Upper lobe of right lung (tissue), 1 donor: Measurements from ENCODE around the gene EXOSC5. TPM values are rescaled to one million over a fixed set of nuclear protein-coding genes. Genes with fewer than 3 reads are reported as not detected.
"Not testable (repeated sequence)": the region's sequence is repeated elsewhere in the genome, so short reads cannot be mapped to it uniquely, and the experiment has no call there.

Experiments
- ATAC-seq: fragments of 200-7000 bp; cut with Tn5 transposase; one replicate; pipeline ENCODE4 v1.9.1; 2020; ENCODE audit warnings: mild to moderate bottlenecking, moderate library complexity
- DNase-seq: peaks from one replicate; pipeline ENCODE4 v3.0.0-alpha.2; 2020
- H3K27ac ChIP-seq: fragments of 200-600 bp; one replicate; pipeline ENCODE4 v1.8.0; 2022
- H3K27me3 ChIP-seq: fragments of 200-600 bp; one replicate; pipeline ENCODE4 v1.8.0; 2022; ENCODE audit warnings: mild to moderate bottlenecking
- H3K36me3 ChIP-seq: fragments of 200-600 bp; one replicate; pipeline ENCODE4 v1.8.0; 2022
- H3K4me1 ChIP-seq: fragments of 200-600 bp; one replicate; pipeline ENCODE4 v1.8.0; 2022
- H3K4me3 ChIP-seq: fragments of 200-600 bp; one replicate; pipeline ENCODE4 v1.8.0; 2022; ENCODE audit warnings: mild to moderate bottlenecking
- H3K9me3 ChIP-seq: fragments of 200-600 bp; one replicate; pipeline ENCODE4 v1.8.0; 2022
- intact Hi-C: fragments of 100-400 bp; cut with DNase I; formaldehyde crosslinking; loops from one replicate; pipeline ENCODE4 v1.11.0; 2022
- total RNA-seq: library from RNA; stranded (reverse); fragmentation: NEBNext Ultra II Directional; extraction: Animal tissue kit (Norgen Biotek cat#: 25700); gene quantifications from one replicate; pipeline ENCODE4 v1.2.1, GENCODE V29; 2021
- TF ChIP-seq, protein P1 (sequence below): fragments of 200-600 bp; IDR thresholded peaks from one replicate; pipeline ENCODE4 v1.8.0; 2022; ENCODE audit warnings: antibody characterized with exemption
- donor health status: DM: no; HTN: yes; CAD: no; lungs with severe emphysema.

The EXOSC5 gene
- total RNA-seq, 1 donor from 2014 or later, result 12.4 TPM

DNA sequence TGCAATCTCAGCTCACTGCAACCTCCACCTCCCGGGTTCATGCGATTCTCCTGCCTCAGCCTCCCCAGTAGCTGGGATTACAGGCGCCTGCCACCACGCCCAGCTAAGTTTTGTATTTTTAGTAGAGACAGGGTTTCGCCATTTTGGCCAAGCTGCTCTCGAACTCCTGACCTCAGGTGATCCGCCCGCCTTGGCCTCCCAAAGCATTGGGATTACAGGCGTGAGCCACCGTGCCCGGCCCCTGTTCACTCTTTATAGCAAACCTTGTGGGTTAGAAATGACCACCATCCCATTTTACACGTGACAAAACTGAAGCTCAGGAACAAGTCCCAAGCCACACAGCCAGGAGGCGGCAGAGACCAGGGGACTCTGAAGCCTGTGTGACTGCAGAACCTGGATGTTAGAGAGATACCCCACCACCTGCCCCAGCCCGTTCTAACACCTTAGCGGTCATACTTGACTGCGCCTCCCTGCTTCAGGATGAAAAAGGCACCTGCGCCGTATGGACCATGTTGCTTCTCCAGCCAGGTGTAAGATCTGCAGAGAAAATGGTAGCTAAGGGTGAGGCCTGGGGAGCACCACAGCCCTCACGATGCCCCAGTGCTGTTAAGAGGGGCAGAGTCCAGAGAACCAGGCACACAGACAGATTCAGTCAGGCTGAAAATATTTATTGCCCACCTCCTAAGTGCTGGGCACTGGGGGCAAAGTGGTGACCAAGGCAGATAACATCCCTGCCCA lies 38.9 kb upstream of the EXOSC5 start:
- ATAC-seq (no peak), DNase-seq (peak; percentile 39)
- Histone ChIP-seq H3K9me3 (no peaks in the 10 kb centered on the region), H3K27me3 (no peaks in the 10 kb centered on the region), H3K4me3 (no peak overlapping the region), H3K36me3 (peaks cover 35% of the 10 kb centered on the region), H3K4me1 (peaks cover 5% of the 10 kb centered on the region), H3K27ac (no peak overlapping the region)
- intact Hi-C loops, result no loop called here
- TF ChIP-seq, protein P1, sequence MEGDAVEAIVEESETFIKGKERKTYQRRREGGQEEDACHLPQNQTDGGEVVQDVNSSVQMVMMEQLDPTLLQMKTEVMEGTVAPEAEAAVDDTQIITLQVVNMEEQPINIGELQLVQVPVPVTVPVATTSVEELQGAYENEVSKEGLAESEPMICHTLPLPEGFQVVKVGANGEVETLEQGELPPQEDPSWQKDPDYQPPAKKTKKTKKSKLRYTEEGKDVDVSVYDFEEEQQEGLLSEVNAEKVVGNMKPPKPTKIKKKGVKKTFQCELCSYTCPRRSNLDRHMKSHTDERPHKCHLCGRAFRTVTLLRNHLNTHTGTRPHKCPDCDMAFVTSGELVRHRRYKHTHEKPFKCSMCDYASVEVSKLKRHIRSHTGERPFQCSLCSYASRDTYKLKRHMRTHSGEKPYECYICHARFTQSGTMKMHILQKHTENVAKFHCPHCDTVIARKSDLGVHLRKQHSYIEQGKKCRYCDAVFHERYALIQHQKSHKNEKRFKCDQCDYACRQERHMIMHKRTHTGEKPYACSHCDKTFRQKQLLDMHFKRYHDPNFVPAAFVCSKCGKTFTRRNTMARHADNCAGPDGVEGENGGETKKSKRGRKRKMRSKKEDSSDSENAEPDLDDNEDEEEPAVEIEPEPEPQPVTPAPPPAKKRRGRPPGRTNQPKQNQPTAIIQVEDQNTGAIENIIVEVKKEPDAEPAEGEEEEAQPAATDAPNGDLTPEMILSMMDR, result no peak

DNA sequence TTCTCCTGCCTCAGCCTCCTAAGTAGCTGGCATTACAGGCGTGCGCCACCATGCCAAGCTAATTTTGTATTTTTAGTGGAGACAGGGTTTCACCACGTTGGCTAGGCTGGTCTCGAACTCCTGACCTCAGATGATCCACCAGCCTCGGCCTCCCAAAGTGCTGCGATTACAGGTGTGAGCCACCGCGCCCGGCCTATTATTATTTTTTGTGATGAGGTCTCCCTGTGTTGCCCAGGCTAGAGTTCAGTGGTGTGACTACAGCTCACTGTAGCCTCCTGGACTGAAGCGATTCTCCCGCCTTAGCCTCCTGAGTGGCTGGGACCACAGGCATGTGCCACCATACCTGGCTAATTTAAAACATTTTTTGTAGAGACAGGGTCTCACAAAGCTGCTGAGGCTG lies 38.2 kb upstream of the EXOSC5 start:
- peak; percentile 41 for DNase-seq
- H3K36me3 ChIP-seq, result peaks cover 38% of the 10 kb centered on the region
- ATAC-seq, H3K4me1 ChIP-seq, H3K4me3 ChIP-seq, intact Hi-C loops, H3K27me3 ChIP-seq, H3K27ac ChIP-seq, H3K9me3 ChIP-seq: not testable (repeated sequence)

DNA sequence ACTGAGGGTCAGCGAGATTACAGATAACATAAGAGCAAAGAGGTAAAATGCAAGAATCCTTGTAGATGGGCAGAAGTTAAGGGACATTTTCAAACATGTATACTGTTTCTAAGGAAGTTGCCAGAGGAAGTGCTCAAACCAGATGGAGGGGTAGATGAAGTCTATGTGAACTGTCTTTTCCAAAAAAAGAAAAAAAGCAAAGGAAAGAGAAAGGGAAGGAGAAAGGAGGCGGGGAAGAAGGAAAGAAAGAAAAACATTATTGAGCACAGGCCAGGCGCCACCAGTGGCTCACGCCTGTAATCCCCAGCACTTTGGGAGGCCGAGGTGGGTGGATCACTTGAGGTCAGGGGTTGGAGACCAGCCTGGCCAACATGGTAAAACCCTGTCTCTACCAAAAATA lies 37.3 kb upstream of the EXOSC5 start:
- Histone ChIP-seq H3K27ac (no peak overlapping the region), H3K36me3 (peaks cover 38% of the 10 kb centered on the region), H3K27me3 (no peaks in the 10 kb centered on the region), H3K9me3 (no peaks in the 10 kb centered on the region), H3K4me3 (no peak overlapping the region), H3K4me1 (peaks cover 5% of the 10 kb centered on the region)
- ATAC-seq, result no peak
- no peak for DNase-seq
- intact Hi-C loops, result no loop called here
- TF ChIP-seq, protein P1, result no peak

GRCh38 chr19:41433171-41433570 lies 36.0 kb upstream of the EXOSC5 start:
- intact Hi-C loops, result no loop called here
- no peak overlapping the region for H3K27ac ChIP-seq
- H3K9me3 ChIP-seq, result no peaks in the 10 kb centered on the region
- TF ChIP-seq, protein P1, result no peak
- ATAC-seq (no peak), DNase-seq (no peak)
- no peak overlapping the region for H3K4me3 ChIP-seq
- peaks cover 6% of the 10 kb centered on the region for H3K4me1 ChIP-seq
- H3K36me3 ChIP-seq, result peaks cover 38% of the 10 kb centered on the region
- no peaks in the 10 kb centered on the region for H3K27me3 ChIP-seq

DNA sequence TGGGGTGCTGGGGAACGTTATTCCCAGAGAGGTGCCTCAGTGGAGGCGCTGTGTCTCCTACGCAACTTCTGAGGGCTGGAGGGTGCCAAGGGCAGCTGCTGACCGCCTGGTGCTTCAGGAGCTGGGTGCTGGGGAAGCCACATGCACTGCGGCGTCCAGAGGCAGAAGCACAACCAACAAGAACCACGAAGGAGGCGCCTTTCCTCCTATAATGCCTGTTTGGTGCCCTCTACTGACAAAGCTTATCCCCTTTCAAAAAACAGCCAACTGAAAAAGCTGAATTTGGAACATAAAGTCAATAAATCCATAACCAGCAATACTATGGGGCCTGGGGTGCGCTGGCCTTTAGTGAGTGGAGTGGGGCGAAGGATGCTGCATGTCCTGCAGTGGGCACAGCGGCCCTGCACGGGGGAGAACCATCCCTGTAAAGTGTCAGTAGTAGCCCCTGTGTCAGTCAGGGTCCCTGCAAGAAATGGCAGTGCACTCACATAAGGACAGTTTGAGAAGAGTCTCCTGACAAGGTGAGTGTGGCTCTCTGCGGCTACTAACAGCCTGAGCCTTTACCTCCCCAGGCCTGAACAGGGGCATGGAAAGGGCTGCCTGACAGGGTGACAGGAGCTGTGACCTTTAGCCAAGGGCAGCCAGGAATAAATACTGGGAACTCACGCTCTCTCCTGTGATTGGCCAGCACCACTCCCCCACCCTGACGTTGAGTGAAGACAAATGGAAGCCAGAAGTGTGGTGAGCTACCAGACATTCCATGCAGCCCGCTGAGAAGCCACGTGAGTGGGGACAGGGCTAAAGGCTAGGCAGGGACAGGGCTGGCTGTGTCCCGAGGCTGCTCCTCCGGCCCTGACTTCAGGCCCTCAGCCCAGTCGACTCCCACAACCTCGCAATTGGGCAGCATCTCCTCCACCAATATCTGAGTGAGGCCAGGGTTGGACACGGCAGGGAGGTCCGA lies 34.5 kb upstream of the EXOSC5 start:
- no peak overlapping the region for H3K4me3 ChIP-seq
- ATAC-seq (no peak), DNase-seq (no peak)
- H3K27me3 ChIP-seq, result no peaks in the 10 kb centered on the region
- peaks cover 14% of the 10 kb centered on the region for H3K4me1 ChIP-seq
- TF ChIP-seq, protein P1, result peak; percentile 43
- H3K9me3 ChIP-seq, result no peaks in the 10 kb centered on the region
- H3K27ac ChIP-seq, result peak overlapping the region; percentile 3
- peaks cover 37% of the 10 kb centered on the region for H3K36me3 ChIP-seq
- intact Hi-C loops, result no loop called here

- Histone ChIP-seq H3K4me1 (peaks cover 22% of the 10 kb centered on the region), H3K27me3 (no peaks in the 10 kb centered on the region), H3K4me3 (no peak overlapping the region), H3K36me3 (peaks cover 32% of the 10 kb centered on the region), H3K9me3 (no peaks in the 10 kb centered on the region), H3K27ac (peak overlapping the region; percentile 3)
- TF ChIP-seq, protein P1, result no peak
- DNase-seq (no peak), ATAC-seq (no peak)
- intact Hi-C loops, result no loop called here
Measured at GRCh38 chr19:41430922-41431321, 33.8 kb upstream of the EXOSC5 start.
